Activated CD8-positive, alpha-beta memory T cell treated with anti-CD3 and anti-CD28 coated beads, Interleukin-2, amount 50 U/mL, for 48 hours (primary cell): ENCODE data around the gene SPN.
"Not testable (repeated sequence)": the region's sequence is repeated elsewhere in the genome, so short reads cannot be mapped to it uniquely, and the experiment has no call there.

Source experiments
- DNase-seq: peaks from one replicate; pipeline ENCODE4 v3.0.0-alpha.2; 2020

The SPN gene

DNA sequence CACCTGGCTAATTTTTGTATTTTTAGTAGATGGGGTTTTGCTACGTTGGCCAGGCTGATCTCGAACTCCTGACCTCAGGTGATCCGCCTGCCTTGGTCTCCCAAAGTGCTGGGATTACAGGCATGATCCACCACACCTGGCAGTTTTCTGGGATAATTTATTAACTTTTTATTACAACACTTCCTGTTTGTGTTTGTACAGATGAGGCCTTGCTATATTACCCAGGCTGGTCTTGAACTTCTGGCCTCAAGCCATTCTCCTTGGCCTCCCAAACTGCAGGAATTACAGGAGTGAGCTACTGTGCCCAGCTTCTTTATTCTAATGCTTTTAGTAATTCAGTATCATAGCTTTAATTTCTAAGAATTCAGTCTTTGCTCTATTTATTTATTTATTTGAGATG is 16.1 kb upstream of the SPN start:
- DNase-seq, result no peak

DNA sequence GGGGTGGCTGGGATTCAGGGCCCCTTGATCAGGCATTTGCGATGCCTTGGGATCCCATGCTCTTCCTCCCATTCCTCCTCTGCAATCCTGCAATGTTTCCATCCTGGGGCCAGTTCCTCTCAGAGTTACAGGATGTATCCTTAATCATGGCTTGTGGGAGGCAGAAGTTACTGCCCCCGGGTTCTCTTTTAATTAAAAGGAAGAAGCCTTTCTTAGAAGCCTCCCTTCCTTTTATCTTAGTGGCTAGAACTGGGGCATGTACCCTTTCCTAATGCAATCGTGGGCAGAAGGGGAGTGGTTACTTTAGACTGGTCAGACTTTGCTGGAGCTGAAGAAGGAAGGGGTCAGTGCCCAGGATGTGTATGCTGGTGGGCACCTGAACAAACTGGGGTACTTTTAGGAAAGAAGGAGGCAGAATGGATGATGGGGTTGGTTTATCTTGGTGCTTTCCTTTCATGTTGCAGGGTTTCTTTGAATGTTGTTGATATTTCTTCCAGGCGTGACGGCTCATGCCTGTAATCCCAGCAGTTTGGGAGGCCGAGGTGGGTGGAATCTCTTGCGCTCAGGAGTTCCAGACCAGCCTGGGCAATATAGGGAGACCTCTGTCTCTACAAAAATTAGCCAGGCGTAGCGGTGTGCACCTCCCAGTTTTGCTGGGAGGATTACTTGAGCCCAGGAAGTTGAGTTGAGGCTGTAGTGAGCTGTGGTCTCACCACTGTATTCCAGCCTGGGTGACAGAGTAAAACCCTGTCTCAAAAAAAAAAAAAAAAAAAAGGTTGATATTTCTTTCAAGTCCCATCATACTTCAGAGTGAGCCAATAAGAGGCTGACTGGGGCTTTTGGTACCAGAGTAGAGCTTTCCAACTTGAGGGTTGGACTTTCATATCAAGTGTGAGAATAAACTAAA is 13.2 kb upstream of the SPN start:
- no peak for DNase-seq

DNA sequence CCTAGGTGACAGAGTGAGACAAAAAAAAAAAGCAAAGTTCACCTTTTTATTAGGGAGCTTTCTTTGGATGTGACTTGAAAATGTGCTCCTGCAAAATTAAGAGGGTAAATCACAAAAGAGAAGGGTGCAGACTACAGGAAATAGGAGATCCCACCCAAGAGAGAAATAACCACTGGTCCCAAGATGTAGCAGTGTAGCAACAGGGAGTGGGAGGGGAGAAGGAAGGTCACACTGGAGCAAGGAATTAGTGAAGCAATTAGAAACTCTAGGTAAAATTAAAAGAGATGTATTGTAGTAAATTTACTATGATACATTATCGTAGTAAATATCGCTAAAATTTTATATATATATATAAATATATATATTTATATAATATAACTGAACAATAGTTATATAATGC is 12.3 kb upstream of the SPN start:
- no peak for DNase-seq

DNA sequence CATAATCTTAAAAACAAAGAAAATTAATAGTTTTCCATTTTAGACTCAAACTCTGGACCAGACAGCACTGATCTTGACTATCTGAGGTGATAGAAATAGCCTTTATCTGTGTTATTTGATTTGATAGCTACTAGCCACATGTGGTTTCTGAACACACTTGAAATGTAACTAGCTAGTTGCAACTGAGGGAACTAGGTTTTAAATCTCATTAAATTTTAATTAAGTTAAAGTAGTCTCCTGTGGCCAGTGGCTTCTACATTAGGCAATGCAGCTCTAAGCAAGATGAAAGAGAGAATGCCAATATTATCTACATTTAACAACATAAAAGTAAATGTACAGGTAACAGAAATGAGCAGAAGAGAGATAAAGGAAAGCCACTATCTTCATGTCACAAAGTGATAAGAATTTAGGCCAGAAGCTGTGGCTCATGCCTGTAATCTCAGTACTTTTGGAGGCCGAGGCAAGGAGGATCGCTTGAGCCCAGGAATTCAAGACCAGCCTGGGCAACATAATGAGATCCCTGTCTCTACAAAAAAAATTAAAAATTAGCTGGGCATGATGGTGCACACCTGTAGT is 11.2 kb upstream of the SPN start:
- no peak for DNase-seq

DNA sequence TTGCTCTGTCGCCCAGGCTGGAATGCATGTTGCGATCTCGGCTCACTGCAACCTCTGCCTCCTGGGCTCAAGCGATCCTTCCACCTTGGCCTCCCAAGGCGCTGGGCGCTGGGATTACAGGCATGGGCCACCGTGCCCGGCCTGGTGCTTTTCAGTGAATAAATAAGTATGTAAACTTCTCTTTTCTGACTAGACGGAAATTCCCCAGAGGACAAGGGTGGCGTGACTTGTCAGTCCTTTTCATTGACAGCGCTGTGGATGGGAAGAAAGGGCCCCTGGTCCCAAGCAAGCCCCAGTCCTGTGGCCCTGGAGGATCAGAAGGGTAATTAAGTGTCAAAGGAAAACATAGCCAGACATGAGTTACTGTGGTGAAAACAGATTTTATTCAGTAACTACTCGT is 9.6 kb upstream of the SPN start:
- DNase-seq, result no peak

DNA sequence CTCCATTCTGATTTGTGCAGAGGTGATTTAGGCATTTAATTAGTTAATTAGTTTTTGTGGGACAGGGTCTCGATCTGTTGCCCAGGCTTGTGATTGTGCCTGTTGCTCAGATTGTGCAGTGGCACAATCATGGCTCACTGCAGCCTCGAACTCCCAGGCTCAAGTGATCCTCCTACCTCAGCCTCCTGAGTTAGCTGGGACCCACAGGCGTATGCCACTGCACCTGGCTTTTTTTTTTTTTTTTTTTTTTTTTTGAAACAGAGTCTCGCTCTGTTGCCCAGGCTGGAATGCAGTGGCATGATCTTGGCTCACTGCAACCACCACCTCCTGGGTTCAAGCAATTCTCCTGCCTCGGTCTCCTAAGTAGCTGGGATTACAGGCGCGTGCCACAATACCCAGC is 9.2 kb upstream of the SPN start:
- not testable (repeated sequence) for DNase-seq

DNA sequence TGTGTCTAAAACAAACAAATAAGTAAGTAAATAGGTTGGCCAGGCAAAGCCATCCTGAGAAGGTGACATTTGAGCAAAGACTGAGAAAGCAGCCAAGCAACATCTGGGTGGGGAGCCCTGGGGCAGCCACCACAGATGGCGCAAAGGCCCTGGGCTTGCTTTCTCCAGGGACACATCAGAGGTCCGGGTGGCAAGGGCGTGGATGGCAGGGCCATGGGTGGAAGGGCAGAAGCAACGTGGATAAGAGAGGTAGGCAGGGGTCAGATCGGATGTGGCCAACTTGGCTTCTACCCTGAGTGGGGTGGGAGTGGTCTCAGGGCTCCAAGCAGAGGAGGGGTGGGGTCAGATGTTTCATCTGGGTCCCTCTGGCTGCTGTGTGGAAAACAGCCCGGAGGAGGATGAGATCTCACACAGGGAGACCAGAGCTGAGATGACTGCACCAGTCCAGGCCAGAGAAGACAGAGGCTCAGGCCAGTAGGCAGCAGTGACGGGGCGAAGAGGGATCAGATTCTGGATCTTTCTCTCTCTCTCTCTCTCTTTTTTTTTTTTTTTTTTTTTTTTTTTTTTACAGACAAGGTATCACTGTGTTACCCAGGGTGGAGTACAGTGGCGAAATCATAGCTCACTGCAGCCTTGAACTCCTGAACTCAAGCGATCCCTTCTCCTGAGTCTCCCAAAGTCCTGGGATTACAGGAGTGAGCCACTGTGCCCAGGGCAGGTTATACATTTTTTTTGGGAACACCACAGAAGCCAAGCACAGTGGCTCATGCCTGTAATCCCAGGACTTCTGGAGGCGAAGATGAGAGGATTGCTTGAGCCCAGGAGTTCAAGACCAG is 6.1 kb upstream of the SPN start:
- DNase-seq, result no peak

DNA sequence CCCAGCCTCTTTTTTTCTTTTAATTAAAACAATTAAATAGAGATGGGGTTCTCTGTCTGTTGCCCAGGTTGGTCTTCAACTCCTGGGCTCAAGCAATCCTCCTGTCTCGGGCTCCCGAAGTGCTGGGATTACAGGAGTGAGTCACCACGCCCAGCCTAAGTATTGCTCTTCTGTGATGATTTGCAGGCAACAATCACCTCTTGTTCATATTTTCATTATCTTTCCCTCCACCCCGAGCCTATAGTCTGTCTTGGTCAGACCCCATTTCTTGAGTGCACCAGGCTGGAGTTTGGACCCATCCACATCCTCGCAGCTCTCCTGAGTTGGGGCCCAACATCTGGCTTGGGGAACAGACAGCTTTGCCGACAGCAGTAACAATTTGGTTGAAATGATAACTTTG is 4.3 kb upstream of the SPN start:
- DNase-seq, result no peak

DNA sequence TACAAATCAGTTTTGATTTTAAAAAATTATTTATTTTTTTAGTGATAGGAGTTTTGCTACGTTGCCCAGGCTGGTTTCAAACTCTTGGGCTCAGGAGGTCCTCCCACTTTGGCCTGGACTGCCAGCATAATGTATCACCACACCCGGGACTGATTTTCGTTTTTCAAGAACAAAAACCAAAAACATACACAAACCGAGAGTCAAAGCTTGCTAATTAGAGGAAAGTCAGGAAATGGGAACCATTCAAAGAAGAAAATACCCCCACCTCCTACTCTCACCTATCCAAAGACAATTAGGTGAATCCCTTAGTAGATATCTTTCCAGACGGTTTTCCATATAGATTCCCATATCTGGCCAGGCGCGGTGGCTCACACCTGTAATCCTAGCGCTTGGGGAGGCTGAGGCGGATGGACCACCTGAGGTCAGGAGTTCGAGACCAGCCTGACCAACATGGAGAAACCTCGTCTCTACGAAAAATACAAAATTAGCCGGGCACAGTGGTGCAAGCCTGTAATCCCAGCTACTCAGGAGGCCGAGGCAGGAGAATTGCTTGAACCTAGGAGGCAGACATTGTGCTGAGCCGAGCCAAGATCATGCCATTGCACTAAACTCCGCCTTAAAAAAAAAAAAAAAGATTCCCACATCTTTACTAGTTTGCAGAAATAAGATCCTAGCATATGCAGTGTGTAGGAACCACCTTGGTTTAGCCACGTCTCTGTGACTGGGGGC is 883 bp upstream of the SPN start:
- no peak for DNase-seq

DNA sequence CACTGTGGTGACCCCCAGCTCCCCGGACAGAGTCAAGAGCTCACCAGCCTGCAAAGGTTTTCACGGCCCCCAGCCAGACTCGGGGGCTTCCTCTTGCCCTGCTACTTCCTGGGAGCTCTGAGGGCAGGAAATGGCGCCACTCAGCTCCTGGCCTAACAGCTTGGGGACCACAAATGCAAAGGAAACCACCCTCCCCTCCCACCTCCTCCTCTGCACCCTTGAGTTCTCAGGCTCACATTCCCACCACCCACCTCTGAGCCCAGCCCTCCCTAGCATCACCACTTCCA is 375 bp upstream of the SPN start:
- DNase-seq, result no peak

DNA sequence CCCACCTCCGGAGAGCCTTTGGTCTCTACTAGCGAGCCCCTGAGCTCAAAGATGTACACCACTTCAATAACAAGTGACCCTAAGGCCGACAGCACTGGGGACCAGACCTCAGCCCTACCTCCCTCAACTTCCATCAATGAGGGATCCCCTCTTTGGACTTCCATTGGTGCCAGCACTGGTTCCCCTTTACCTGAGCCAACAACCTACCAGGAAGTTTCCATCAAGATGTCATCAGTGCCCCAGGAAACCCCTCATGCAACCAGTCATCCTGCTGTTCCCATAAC is 702 bp downstream of the SPN start:
- peak; percentile 73 for DNase-seq

DNA sequence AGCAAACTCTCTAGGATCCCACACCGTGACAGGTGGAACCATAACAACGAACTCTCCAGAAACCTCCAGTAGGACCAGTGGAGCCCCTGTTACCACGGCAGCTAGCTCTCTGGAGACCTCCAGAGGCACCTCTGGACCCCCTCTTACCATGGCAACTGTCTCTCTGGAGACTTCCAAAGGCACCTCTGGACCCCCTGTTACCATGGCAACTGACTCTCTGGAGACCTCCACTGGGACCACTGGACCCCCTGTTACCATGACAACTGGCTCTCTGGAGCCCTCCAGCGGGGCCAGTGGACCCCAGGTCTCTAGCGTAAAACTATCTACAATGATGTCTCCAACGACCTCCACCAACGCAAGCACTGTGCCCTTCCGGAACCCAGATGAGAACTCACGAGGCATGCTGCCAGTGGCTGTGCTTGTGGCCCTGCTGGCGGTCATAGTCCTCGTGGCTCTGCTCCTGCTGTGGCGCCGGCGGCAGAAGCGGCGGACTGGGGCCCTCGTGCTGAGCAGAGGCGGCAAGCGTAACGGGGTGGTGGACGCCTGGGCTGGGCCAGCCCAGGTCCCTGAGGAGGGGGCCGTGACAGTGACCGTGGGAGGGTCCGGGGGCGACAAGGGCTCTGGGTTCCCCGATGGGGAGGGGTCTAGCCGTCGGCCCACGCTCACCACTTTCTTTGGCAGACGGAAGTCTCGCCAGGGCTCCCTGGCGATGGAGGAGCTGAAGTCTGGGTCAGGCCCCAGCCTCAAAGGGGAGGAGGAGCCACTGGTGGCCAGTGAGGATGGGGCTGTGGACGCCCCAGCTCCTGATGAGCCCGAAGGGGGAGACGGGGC is 1.3 kb downstream of the SPN start:
- peak; percentile 76 for DNase-seq

DNA sequence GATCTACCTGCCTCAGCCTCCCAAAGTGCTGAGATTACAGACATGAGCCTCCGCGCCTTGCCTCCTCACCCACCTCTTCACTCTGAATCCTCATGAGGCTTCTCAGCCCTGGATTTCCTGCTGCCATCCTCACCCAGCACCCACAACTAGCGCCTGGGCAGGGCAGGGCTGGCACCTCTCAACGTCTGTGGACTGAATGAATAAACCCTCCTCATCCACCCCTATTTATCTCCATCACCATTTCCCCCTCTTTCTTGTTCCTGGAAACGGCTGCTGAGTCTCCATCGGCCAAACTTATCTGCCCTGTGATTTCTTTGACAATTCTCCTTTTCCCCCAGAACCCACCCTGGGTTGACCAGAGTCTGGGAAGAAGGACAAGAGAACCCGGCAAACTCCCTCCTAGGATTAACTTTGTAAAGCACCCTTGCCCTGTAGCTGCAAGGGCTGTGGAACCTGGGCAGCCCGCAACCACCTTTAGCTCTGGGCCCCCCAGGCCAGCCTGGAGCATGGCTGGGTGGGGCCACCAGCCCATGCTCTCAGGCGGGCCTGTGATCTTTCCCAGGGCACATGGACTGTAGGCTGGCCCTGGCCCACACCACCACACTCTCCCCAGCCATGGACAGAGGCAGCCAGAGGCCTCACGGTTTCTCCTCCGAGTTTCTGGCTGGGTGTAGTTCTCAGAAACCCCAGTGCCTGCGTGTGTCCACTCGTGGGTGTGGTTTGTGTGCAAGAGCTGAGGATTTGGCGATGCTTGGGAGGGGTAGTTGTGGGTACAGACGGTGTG is 2.4 kb downstream of the SPN start:
- DNase-seq, result peak; percentile 70

DNA sequence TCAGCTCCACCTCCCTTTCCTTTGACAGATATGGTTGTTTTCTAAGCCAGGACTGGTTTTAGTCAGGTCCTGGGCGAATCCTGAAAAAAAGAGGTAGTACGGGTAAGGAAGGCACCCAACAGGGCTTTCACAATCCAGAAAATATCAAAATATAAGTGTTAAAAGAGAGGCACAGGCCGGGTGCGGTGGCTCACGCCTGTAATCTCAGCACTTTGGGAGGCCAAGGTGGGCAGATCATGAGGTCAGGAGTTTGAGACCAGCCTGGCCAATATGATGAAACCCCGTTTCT is 4.2 kb downstream of the SPN start:
- DNase-seq, result not testable (repeated sequence)

DNA sequence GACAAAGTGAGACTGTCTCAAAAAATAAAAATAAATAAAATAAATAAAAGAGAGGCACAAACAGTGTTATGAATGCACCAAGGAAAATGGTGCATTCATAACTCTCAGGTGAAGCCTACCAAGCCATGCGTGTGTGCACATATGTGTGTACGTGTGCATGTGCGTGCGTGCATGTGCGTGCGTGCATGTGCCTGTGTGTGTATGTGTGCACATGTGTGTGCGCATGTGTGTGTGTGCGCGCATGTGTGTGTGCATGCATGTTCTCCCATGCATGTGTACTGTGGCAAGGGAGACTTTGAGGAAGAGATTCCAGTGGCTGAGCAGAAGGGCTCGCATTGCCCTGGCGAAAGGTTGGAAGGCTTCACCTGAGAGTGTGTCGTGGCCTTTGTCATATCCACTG is 4.7 kb downstream of the SPN start:
- no peak for DNase-seq

DNA sequence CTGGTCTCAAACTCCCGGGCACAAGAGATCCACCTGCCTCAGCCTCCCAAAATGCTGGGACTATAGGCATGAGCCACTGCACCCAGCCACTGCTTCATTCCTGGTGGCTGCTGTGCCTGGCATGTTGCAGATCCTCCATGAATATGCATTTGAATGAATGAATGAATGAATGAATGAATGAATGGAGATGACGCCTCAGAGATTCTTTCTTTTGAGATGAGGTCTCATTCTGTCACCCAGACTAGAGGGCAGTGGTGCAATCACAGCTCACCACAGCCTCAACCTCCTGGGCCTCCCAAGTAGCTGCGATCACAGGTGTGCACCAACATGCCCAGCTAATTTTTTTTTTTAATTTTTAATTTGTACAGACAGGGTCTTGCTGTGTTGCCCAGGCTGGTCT is 5.2 kb downstream of the SPN start:
- DNase-seq, result no peak

DNA sequence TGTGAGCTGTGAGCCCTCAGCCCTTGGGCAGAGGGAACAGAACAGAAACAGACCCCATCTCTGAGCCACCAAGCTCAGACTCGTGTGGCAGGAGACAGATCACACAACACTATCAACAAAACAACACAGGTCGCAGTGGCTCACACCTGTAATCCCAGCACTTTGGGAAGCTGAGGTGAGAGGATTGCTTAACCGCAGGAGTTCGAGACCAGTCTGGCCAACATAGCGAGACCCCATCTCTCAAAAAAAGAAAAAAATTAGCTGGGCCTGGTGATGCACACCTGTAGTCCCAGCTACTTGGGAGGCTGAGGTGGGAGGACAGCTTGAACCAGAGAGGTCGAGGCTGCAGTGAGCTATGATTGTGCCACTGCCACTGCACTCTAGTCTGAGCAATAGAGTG is 10.5 kb downstream of the SPN start:
- DNase-seq, result no peak

DNA sequence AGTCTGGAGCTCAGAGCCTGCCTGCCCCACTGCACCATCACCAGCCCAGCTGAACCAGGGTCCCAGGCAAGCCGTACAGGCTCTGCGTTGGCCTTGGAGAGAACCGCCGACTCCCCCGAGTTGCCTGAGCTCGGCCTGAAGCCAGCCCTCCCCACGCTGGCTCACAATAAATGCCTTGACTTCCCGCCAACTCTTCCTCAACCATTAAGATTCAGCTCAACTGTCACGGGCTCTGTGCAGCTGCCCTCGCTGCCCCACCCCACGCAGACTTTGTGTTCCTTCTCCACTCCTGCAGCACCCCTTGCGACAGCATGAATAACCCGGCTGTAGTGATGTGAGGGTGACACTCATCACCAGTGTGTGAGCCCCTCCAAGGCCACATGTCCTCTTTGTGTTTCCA is 11.1 kb downstream of the SPN start:
- DNase-seq, result no peak

DNA sequence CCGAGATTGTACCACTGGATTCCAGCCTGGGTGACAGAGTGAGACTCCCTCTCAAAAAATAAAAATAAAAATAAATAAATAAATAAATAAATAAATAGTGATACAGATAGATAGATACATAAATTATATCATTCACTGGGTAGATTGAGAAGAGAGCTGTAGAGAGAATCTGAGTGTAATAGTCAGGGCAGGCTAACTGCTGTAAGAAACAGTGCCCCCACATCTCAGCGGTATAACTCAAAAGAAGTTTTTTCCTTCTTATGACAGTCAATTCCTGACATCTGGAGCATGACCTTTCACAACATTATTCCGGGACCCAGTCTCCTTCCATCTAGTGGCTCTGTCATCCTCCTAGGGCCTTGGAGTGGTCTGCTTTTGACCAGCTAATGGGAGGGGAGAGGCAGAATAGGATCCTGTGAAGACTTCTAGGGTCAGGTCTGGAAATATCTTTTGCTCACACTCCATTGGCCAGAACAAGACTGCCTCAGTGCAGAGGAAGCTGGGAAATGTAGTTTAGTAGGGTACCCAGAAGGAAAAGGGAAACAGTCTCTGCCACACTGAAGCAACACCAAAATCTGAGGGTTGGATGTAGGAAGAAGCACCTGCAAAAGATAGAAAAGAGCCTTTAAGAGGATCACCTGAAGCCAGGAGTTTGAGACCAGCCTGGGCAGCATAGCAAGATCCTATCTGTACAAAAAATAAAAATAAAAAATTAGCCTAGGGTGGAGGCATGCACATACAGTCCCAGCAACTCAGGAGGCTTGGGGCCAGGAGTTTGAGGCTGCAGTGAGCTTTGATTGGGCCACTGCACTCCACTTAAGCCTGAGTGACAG is 13.0 kb downstream of the SPN start:
- DNase-seq, result no peak

DNA sequence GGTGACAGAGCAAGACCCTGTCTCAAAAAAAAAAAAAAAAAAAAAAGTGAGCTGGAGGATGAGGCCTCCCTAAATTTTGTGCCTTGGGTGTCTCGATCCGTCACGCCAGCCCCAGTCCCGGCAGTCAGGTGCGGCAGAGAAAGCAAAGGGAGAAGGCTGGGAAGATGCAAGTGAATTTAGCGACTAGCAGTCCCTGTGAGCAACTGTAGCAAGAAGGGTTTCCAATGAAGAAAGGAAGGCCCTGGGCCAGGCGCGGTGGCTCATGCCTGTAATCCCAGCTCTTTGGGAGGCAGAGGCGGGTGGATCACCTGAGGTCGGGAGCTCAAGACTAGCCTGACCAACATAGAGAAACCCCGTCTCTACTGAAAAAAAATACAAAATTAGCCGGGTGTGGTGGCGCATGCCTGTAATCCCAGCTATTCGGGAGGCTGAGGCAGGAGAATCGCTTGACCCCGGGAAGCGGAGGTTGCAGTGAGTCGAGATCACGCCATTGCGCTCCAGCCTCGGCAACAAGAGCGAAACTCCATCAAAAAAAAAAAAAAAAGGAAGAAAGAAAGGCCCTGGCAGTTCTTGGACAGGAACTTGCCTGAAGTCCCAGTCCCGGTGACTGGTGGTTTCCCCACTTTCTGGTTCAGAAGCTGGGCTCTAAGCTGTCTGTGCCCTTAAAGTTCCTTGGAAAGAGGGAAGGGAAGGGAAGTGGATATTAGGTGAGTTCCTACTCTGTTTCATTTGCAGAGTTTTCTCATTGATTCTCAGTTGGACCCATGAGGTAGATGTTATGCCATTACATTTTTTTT is 14.1 kb downstream of the SPN start:
- no peak for DNase-seq
